AG09319 (cell line): ENCODE results near the gene ACTL8.

Source experiments
- DNase-seq: peaks from one replicate; pipeline ENCODE4 v3.0.0-alpha.2; 2010; ENCODE audit warnings: low read depth; ENCODE audit errors: extremely low read depth
- TF ChIP-seq, protein P1 (sequence below): IDR thresholded peaks from 2 replicates; pipeline ENCODE4 v1.5.1; 2011; ENCODE audit warnings: low read depth, mild to moderate bottlenecking, inconsistent platforms, low read length, moderate library complexity

Gene ACTL8

DNA sequence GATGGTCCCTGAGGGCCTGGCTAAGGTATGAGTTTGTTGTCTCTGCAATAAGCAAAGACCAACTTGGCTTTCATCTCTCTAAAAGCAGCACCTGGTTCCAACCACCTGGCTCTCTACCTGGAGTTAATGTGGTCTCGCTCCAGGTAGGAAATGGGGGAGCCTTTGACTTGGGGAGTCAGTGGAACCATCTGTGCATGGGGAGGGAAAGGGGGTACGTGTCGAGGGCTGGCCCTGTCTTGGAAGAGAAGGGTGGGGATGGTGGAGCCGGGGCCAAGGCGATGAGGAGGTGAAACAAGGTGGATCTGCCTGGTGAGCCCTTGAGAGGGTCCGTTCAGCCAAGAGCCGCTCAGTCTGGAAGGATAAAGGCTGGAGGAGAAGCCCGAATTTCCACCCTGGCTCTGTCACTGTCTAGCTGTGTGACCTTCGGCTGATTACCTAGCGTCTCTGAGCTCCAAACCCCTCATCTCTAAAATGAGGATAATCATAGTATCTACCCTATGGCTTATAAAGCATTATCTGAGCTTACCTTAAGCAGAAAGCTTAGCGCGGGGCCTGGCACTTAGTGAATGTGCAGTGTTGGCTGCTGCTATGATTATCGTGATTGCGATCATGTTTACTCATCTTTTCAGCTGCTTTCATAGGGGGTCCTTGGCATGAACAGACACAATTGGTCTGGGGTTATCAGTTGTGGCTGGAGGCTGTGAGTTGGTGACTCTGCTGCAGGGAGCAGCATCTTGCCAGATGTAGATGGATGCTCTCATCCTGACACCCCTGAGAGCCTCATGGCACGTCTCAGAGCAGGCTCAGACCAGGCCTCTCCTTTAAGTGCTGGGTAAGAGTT is 78.7 kb downstream of the ACTL8 start:
- TF ChIP-seq, protein P1, sequence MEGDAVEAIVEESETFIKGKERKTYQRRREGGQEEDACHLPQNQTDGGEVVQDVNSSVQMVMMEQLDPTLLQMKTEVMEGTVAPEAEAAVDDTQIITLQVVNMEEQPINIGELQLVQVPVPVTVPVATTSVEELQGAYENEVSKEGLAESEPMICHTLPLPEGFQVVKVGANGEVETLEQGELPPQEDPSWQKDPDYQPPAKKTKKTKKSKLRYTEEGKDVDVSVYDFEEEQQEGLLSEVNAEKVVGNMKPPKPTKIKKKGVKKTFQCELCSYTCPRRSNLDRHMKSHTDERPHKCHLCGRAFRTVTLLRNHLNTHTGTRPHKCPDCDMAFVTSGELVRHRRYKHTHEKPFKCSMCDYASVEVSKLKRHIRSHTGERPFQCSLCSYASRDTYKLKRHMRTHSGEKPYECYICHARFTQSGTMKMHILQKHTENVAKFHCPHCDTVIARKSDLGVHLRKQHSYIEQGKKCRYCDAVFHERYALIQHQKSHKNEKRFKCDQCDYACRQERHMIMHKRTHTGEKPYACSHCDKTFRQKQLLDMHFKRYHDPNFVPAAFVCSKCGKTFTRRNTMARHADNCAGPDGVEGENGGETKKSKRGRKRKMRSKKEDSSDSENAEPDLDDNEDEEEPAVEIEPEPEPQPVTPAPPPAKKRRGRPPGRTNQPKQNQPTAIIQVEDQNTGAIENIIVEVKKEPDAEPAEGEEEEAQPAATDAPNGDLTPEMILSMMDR = no peak
- no peak for DNase-seq

DNA sequence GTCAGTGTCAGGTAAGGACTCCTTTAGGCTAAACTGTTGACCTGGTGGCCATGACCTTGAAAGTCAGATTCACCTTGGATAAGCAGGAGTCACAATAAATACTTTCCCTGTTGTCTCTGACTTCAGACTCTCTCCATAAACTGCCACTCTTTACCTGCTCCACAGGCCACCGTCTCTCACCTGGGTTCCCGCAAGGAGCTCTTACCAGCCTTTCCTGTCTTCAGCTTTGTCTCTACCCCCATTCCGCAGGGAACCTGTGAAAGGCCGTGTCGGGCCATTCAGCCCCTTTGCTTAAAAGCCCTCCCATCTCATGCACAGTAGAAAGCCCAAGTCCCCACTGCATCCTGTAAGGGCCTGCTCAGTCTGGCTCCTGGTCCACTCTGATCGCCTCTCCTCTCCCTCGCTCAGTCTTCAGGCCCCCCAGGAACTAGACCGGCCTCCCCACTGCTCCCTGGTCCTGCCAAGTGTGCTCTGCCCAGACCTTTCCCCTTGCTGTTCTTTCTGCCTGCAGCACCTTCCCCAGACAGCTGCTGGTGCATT is 79.5 kb downstream of the ACTL8 start:
- no peak for DNase-seq
- TF ChIP-seq, protein P1 = no peak

DNA sequence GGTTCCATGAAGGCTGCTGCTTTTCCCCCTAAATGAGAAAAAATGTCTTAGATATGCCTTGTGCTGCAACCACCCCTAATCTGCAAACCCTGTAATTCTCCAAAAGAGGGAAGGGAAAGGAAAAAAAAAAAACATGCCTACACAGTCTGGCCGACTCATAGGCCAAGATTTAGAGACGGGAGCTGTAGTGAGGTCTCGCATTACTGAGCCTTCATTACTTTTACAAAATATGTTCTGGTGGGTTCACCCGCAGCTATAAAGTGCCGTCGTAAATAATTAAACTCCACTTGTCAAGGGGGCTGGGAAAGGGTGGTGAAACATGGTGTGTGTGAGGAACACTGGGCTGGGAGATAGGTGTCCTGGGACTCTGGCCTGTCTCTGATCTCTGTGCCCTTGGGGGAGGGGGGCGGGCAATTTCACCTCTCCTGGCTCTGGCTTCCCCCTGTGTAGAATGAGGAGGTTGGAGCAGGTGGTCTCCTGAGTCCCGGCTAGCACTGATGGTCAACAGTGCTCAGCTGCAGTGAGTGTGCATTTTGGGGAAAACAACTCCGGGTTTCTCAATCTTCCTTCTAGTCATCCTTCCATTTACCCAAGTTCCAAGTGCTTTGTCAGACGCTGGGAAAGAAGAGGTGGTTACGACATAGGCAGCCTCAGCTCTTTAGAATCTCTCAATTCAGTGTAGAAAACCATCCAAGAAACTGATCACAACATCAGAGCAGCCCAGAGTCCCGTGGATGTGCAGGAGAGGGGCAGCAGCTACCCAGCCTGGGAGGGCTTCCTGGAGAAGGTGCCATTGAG is 82.3 kb downstream of the ACTL8 start:
- DNase-seq = no peak
- TF ChIP-seq, protein P1 = no peak

DNA sequence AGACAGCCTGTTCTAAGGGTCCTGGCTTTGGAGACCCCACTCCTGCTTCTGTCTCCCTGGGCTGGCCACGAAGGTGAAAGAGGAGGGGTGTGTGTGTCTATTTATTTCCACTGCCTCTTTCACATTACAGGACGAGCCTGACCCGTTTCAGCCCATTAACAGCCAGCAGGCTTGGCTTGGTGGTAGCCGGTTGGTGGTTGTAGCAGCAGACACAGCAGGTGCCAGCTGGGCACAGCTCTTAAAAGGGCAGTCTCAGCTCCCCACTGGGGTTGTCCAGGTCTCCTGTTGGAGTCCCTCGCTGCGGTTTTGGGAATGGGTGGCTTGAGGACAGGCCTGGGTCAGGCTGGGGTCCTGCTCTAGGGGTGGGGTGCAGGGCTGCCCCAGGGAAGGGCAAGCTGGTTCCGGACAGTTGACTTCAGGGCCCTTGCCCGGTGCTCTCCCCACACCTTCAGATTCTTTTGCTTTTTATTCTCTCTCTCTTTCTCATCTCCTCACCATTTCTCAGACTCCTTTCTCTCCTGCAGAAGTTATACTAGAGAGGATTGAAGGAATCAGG is 84.6 kb downstream of the ACTL8 start:
- no peak for DNase-seq

DNA sequence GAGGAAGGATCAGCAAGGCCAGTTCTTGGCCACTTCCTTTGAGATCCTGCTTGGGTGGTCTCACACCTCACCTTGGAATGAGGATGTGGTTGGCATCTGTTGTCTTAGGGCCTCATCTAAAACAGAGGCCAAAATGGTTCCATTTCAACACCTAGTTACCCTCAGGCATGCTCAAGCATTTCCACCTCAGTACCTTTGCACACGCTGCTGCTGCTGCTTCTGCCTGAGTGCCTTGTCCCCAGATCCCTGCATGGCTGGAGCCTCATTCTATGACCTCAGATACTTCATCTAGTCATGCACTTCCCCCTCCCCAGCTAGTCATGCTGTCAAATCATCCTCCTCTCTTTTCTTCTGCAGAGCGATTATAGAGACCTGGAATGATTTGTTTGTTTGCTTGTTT is 86.8 kb downstream of the ACTL8 start:
- no peak for DNase-seq
- TF ChIP-seq, protein P1 = no peak

More for the DNA sequence above, 84.6 kb downstream of the ACTL8 start:
- TF ChIP-seq, protein P1 = no peak

DNA sequence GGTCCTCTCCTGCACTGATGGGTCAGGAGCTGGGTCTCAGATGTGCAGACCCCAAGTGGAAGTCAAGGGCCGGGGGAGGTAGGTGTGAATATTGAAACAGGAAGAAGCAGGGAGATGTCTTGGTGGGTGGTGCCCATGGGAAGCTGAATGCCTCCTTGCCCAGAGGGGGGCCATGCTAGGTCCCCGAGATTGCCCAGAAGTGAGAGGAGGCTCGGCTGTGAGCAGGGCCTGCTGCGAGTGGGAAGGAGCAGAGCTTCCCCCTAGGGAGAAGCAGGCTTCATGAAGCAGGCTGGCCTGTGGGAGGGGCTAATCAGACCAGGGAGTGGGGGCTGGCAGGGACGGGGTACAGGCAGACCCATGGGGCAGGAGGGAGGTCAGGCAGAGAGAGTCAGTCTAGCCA is 87.6 kb downstream of the ACTL8 start:
- TF ChIP-seq, protein P1 = no peak

More for the DNA sequence above, 87.6 kb downstream of the ACTL8 start:
- DNase-seq = no peak
